Measurements from ENCODE around the gene FHOD3. TPM values are rescaled to one million over a fixed set of nuclear protein-coding genes. Genes with fewer than 3 reads are reported as not detected.

The FHOD3 gene
- total and polyA plus RNA-seq, 2 of the 8 experiments (the other 6 are each of a cell fraction or from before 2014, with no cell fraction given), result 9.7 to 10.5 TPM

GRCh38 chr18:36613810-36614209 lies 316.3 kb downstream of the FHOD3 start:
- Histone ChIP-seq H3K79me2 (ENCODE audit: control insufficient read depth in 1 of 2, insufficient read depth in 2 of 2, low read length in 2 of 2) (no peaks in the 10 kb centered on the region), H3K4me1 (replicated peaks in 1 of 4; ENCODE audit: control insufficient read depth in 3 of 4, insufficient read depth in 4 of 4, low read length in 3 of 4) (no peaks in the 10 kb centered on the region), H3K36me3 (ENCODE audit: control insufficient read depth in 2 of 4, insufficient read depth in 4 of 4, low read length in 3 of 4) (no peaks in the 10 kb centered on the region), H4K91ac (replicated peaks; ENCODE audit: insufficient read length, low read length) (no peak overlapping the region), H2AK5ac (ENCODE audit: low read depth, low read length) (no peak overlapping the region), H4K5ac (ENCODE audit: insufficient read length, low read depth, low read length) (no peak overlapping the region), H2BK15ac (ENCODE audit: low read length) (no peak overlapping the region), H2AFZ (ENCODE audit: low read length) (no peak overlapping the region), H3K18ac (ENCODE audit: extremely low read depth, low read length) (no peak overlapping the region), H3K23ac (ENCODE audit: insufficient read length) (no peak overlapping the region), H3K4me2 (ENCODE audit: insufficient read depth in 1 of 2, low read depth in 2 of 2, low read length in 2 of 2) (no peak overlapping the region), H2BK20ac (ENCODE audit: low read length) (no peak overlapping the region), H3K27ac (ENCODE audit: low read depth, low read length) (no peak overlapping the region), H2BK12ac (ENCODE audit: low read depth, low read length) (no peak overlapping the region), H3K56ac (replicated peaks; ENCODE audit: insufficient read length, low read depth, low read length) (no peak overlapping the region), H3K4me3 (ENCODE audit: extremely low read depth in 1 of 4, insufficient read depth in 2 of 4, low read depth in 3 of 4, low read length in 4 of 4) (no peak overlapping the region), H4K8ac (ENCODE audit: extremely low read depth, insufficient read depth, low read length) (no peak overlapping the region), H3K27me3 (replicated peaks in 1 of 4; ENCODE audit: control insufficient read depth in 3 of 4, extremely low read depth in 1 of 4, insufficient read depth in 3 of 4, low read length in 3 of 4) (no peaks in the 10 kb centered on the region), H3K23me2 (ENCODE audit: low read depth, low read length) (peaks cover 1% of the 10 kb centered on the region; the same call in 1 of the 2 replicates), H2BK120ac (replicated peaks; ENCODE audit: low read depth, low read length) (no peak overlapping the region), H2BK5ac (ENCODE audit: low read depth, low read length) (no peak overlapping the region), H3K9me3 (ENCODE audit: insufficient read depth in 2 of 2, low read depth in 1 of 2, low read length in 1 of 2) (no peaks in the 10 kb centered on the region), H3K79me1 (ENCODE audit: low read depth, low read length) (no peaks in the 10 kb centered on the region), H4K20me1 (replicated peaks in 1 of 2; ENCODE audit: control insufficient read depth in 1 of 2, insufficient read depth in 2 of 2, low read length in 2 of 2) (no peaks in the 10 kb centered on the region), H3K9ac (replicated peaks in 1 of 4; ENCODE audit: extremely low read depth in 1 of 4, low read depth in 3 of 4, low read length in 3 of 4) (no peak overlapping the region), H3K14ac (ENCODE audit: insufficient read length) (no peak overlapping the region), H3K4ac (replicated peaks; ENCODE audit: insufficient read length, low read depth, low read length) (no peak overlapping the region)
- ChIA-PET CTCF (ENCODE audit: partially characterized antibody) (no interaction called here), POLR2A (ENCODE audit: partially characterized antibody) (no interaction called here)
- FAIRE-seq (no peak), DNase-seq (ENCODE audit: low read depth in 1 of 2, low spot score in 2 of 2) (no peak)
- TF ChIP-seq ATF3 (IDR thresholded peaks at IDR 0.05; ENCODE audit: insufficient read depth, low read depth, low read length) (no peak), BACH1 (IDR thresholded peaks at IDR 0.05; ENCODE audit: low read length) (no peak), TBP (IDR thresholded peaks at IDR 0.05; ENCODE audit: low read depth, low read length) (no peak), CBX5 (IDR thresholded peaks at IDR 0.05; ENCODE audit: low read depth, low read length) (no peak), HDAC2 (IDR thresholded peaks at IDR 0.05; ENCODE audit: borderline replicate concordance in 1 of 2, low read depth in 2 of 2, low read length in 2 of 2) (no peak), EGR1 (IDR thresholded peaks at IDR 0.05; ENCODE audit: borderline replicate concordance, low read depth, low read length) (no peak), TAF7 (optimal IDR thresholded peaks at IDR 0.05; ENCODE audit: borderline replicate concordance, low read depth, low read length) (no peak), RAD21 (IDR thresholded peaks at IDR 0.05 in 1 of 2, conservative IDR thresholded peaks at IDR 0.05 in 1 of 2; ENCODE audit: low read depth in 2 of 2, low read length in 2 of 2) (no peak), YY1 (IDR thresholded peaks at IDR 0.05; ENCODE audit: low read depth, low read length) (no peak), CTBP2 (IDR thresholded peaks at IDR 0.05; ENCODE audit: borderline replicate concordance, insufficient read depth, insufficient read length, low read length) (no peak), NANOG (IDR thresholded peaks at IDR 0.05; ENCODE audit: insufficient read depth, low read depth, low read length, poor library complexity, severe bottlenecking) (no peak), JUN (IDR thresholded peaks at IDR 0.05; ENCODE audit: low read depth, low read length) (no peak)
- 87% methylated on average over 3 of the region's 3 CpGs; no CpG with 5 or more reads in 1 of the 2 experiments for WGBS, 2 experiments (ENCODE audit: extremely low coverage in 1 of 2, insufficient coverage in 1 of 2, insufficient read length in 1 of 2, insufficient replicate concordance in 2 of 2, low coverage in 1 of 2, low lambda C conversion rate in 2 of 2, missing lambda C conversion rate in 1 of 2)
